GM18951 (cell line): ENCODE data around the gene LTA.

Experiments used
- POLR2A ChIP-seq: IDR thresholded peaks from 4 replicates; pipeline ENCODE4 v1.6.1; 2011; ENCODE audit warnings: mild to moderate bottlenecking; ENCODE audit not compliant: insufficient read length, insufficient read depth; ENCODE audit errors: extremely low read depth
- in situ Hi-C: fragments of 300-500 bp; cut with MboI; formaldehyde crosslinking; loops from one replicate; pipeline ENCODE4 v1.12.0; 2022; ENCODE audit warnings: low sequenced_read_pairs, mixed read lengths, inconsistent platforms; ENCODE audit not compliant: unreplicated experiment

Gene LTA

DNA sequence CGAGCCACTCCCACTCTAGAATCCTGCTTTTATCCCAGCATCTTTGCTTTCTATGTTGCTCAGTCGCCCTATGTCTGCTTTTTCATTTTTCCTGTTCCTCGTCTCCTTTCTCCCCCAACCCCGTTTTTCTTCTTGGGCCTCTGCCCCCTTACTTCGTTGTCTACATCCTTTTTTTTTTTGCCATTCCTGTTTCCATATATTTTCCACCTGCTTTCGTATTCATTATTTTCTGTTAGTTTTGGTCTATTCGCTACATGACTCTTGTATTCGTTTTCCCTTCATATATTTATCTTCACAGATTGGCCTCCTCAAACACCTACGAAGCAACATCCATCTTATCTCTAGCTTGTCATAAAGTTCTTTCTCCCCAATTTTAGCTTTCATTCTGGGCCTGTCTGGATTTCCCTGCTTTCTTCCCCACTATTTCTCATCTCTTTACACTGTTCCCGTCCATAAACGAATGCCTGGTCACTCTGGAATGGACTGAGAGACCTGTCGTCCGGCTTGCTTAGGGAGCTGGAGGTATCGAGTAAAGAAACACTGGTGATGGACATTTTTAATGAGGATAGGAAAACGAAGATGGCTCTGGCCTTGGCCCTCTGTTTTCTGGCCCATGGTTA lies 49.3 kb downstream of the LTA start:
- in situ Hi-C loops = no loop called here
- no peak for TF ChIP-seq POLR2A

DNA sequence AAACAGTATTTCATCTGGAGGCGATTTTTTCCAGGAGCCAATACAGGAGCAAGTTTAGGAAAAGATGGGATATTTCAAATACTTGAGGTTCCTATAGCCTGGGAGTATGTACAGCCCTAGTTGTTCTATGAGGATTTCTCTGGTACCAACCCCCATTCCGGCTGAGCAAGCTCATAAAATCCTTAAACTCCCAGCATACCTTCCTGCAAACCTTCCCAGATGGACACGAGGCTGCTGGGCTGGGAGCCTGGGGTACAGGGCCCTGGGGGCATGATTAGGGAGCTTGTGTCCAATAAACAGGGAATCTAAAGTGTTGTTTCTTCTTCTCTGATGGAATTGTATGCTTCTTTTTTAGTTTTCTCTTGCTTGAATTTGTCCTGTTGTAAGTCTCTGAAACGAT lies 49.9 kb downstream of the LTA start:
- TF ChIP-seq POLR2A = no peak
- in situ Hi-C loops = no loop called here

DNA sequence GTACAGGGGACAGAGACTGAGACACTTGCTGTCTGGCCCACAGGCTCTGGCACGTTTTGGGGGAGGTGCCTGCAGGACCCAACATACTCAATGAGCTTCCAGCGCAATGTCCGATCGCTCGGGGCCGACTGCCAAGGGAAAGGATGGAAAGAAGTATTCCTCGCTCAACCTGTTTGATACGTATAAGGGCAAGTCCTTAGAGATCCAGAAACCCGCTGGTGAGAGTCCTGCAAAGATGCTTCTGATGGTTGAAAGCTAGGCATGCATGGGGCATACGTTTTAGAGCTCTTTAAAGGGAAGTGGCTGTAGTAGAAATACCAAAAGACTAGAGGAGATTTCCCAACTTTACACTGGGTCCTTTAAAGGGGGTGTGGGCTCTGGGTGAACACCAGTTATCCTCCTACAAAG lies 50.6 kb downstream of the LTA start:
- in situ Hi-C loops = no loop called here
- TF ChIP-seq POLR2A = no peak
